HL-60 (cell line): Measurements from ENCODE around the gene CCSER1.

Experiments used
- CTCF ChIP-seq: IDR thresholded peaks from one replicate; pipeline ENCODE4 v1.5.1; 2011; ENCODE audit warnings: low read length, control low read depth, inconsistent platforms; ENCODE audit not compliant: insufficient read depth
- GABPA ChIP-seq: IDR thresholded peaks from 2 replicates; pipeline ENCODE4 v1.6.1; 2012; ENCODE audit warnings: low read depth
- POLR2AphosphoS5 ChIP-seq: IDR thresholded peaks from 2 replicates; pipeline ENCODE4 v1.6.1; 2012; ENCODE audit warnings: low read depth
- REST ChIP-seq: IDR thresholded peaks from 2 replicates; pipeline ENCODE4 v1.6.1; 2012; ENCODE audit warnings: low read depth; ENCODE audit not compliant: insufficient replicate concordance
- SPI1 ChIP-seq: IDR thresholded peaks from 2 replicates; pipeline ENCODE4 v1.6.1; 2012; ENCODE audit warnings: low read depth, mild to moderate bottlenecking, borderline replicate concordance

GRCh38 chr4:91127192-91127591 lies 1000.0 kb downstream of the CCSER1 start:
- TF ChIP-seq CTCF = no peak
- TF ChIP-seq REST = no peak
- TF ChIP-seq POLR2AphosphoS5 = no peak
- TF ChIP-seq GABPA = no peak
- TF ChIP-seq SPI1 = no peak
